GM21367 (cell line): ENCODE results near the gene RBBP5.

ENCODE experiments used
- ATAC-seq: cut with Tn5 transposase; IDR thresholded peaks from one replicate; pipeline ENCODE4 v1.9.1; 2021; ENCODE audit not compliant: unreplicated experiment

Gene RBBP5

DNA sequence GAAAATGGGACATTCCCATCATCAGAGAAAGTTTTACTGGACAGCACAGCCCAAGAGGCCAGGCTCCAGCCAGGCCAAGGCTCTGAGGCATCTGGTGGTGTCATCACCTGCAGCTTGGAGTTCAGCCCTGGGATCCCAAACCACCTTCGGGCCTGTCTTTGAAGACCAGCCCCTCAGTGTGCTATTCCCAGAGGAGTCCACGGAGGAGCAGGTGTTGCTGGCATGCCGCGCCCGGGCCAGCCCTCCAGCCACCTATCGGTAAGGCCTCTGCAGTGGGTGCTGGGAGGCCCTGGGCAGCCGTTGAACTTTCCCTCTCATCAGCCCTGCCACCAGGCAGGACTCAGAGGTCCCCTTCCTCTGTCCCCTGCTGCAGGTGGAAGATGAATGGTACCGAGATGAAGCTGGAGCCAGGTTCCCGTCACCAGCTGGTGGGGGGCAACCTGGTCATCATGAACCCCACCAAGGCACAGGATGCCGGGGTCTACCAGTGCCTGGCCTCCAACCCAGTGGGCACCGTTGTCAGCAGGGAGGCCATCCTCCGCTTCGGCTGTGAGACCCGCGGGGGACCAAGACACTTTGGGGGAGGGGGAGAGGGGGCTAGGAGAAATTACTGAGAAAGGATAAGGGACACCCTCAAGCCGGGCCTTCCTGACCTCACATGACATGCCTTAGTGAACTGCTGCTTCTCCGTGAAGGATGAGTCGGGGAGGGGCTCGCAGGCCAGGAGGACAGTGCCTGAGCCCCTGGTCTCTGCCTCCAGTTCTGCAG, 63.8 kb downstream of the RBBP5 start:
- ATAC-seq = no peak

DNA sequence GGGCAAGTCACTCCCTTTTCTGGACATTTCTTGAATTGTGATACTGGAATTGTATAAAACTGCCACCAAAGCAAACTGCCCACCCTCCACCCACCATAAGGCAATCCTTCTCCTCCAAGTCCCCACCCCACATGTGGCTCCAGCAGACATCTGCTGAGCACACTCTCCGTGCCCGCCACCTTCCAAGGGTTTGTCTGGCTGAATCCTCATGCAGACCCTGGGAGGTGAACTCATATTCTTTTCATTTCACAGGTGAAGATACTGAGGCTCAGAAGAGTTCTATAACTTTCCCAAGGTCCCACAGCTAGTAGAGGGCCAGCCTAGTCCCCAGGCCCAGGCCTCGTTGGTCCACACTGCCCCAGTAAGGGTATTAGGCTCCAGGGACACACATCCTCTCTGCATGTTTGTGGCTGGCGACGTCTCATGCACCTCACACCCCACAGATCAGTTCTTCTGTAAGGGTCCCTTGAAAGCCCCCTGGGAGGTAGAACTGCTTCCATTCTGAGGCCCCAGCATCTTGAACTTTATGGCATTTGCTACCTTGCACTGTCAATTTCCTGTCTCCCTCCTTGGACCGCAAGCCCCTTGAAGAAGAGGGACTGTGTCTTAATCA, 64.7 kb downstream of the RBBP5 start:
- no peak for ATAC-seq

DNA sequence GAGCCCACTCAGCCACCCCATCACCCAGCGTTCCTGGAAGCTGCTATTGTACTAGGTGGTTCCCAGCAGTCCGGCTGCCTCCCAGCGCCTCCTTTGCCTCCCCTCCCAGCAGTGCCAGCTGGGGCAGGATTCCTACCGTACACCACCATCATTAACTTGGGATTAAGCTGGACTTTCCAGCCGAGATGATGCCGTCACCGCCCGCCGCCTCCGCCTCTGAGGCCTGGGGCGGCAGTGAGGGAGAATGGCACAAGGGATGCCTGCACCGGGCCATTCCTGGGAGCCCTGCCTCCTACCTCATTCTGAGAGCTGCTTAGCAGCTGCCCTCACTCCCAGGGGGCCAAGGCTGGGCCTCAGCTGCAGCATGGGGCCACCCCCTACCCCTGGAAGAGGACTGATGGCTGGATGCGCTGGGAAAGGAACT, 65.6 kb downstream of the RBBP5 start:
- ATAC-seq = no peak

DNA sequence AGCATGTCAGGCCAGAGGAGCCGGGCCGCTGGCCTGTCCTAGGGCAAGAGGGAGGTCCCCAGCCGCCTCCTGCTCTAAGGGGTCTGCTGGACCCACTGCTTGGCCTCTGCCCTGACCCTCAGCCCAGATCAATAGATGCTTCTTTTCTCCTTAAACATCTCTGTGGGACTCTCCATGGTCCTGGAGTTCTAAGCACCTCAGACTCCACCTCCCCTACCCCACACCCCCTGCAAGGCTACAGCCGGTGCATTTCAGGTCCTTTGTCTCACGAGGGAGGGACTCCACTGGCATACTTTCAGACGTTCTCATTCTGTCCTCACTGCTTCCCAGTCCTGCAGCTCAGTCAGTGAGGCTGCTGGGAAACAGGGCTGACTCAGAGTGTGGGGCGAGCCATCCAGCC, 67.8 kb downstream of the RBBP5 start:
- ATAC-seq = no peak

DNA sequence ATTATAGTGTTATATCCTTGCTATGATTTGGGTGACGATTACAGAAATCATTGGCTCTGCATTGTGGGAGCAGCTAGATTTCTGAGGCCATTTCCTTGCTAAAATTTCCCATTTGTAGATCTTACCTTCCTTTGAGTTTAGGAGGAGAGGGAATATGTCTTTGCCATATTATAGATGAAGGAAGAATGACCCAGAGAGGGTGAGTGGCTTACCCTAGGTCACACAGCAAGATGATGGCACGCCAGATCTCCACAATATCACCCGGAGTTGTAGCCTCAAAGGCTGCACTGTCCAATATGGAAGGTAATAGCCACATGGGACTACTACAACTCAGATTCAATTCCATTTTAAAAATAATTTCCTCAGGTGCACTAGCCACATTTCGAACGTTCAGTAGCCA, 68.5 kb downstream of the RBBP5 start:
- ATAC-seq = no peak

DNA sequence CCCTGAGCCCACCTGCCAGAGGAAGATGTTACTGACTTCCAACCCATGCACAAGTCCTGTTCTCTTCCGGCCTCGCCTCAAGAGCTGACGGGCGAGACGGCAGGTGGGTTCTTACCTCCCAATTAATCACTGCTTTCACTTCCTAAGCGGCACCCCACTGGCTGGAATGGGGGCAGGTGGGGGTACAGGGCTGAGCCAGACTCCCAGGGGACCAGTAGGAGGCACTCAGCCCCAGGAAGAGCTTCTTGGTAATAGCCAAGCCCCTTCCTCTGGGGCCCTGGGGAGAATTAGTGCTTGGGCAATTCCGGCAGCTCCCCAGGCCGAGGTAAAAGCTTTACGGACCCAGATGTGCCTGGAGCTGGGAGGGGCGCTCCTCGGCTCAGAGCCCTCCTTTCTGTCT, 69.1 kb downstream of the RBBP5 start:
- ATAC-seq = no peak

DNA sequence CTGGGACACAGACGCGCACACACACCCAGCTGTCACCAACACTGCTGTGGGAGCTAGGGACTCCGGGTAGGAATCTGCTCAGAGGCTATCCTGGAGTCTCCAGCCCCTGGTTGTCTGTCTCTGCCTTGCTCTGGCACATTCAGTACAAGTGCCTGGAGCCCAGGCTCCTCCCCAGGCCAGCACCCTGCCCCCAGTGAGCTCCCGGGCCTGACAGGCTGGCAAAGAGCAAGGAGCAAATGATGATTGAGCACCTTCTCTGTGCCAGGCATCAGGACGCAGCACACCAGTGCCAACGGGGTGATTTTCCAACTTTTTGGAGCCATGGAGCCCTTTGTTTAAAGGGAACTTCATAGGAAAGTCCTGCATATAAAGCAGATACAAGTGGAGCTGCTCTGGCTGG, 72.3 kb downstream of the RBBP5 start:
- ATAC-seq = no peak

DNA sequence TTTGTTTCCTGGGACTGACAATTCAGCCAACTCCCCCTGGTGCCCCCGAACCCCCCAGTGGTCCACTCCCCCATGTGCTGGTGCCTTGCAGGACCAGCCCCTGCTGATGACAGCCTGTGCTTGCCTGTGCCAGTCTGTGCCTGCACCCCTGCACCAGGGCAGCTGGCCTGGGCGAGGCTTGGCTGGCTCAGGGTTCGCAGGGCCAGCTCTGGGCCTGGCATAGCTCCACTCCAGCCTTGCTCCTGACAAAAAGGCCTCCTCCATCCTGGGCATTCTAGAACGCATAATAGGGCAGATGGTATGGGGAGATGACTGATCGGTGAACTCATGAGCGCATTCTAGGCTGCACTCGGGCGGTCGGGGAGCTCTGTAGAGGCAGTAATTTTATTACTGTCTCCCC, 73.4 kb downstream of the RBBP5 start:
- ATAC-seq = no peak

DNA sequence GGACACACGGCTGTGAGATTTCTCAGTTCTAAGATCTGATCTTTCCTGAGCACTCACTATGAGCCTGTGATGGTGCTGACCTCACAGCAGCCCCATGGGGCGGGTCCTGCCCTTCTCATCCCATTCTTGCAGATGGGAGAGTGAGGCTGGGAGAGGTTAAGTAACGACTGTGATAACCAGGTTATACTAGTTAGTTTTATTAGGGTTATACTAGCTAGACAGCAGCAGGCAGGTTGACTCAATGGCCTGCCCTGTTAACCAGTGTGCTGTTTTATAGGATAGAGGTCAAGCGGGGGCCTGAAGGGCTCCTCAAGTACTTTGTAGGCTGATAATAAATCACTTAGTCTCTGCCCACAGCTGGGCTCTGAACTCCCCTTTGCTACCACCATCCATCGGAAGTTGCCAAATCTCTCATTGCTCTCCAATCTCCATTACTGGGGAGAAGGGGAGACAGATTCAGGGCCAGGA, 74.0 kb downstream of the RBBP5 start:
- ATAC-seq = no peak

DNA sequence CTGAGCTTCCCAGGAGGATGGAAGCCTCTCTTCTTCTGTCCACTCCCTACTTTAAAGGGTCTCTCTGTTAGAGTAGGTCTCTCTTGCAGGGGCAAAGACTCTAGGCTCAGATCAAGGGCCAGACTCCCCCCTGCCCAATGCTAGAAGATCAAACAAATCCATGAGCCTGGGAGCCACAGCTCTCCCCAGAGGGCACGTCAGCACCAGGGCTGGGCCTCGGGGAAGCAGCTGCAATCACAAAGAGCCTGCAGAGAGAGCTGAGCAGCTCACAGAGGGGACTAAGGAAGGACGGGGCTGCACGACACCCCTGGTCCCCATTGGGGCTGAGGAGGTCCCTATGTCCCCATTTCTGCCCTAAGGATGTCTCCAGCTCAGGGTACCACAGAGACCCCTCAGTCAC, 74.9 kb downstream of the RBBP5 start:
- no peak for ATAC-seq

DNA sequence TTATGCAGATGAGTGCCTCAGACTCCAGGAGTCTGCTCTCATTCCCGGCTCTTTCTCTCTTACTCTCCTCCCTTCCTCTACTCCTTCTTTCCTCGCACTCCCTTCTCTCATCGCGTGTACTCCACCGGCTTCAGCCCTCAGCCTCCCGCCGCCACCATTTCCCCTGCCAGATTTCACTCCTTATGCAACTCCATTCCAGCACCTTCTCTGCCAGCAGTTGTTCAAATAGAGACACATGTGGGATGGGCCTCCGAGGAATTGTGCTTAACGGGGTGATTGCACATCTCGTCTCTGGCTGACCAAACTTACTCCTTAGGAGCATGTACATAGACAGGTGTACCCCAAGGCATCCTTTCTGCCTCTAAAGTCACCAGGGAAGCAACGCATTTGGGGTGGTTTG, 76.6 kb downstream of the RBBP5 start:
- ATAC-seq = no peak

DNA sequence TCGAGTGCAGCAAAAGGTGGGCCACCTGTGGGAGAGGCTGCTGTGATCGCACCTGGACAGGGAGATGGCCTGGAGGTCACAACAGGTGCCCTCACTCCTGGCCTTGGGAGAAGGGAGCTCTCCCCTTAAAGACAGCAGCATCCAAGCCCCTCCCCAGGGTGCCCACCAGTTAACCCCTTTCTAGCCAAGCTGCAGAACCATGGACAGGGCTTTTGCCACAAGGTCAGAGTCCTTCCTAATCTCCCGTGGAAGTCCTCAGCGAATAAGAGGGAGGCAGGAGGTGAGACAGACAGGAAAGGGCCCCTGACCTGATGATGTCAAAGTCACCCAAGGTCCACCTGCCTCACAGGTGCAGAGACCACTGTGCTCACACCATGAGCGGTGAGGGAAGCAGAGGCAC, 77.0 kb downstream of the RBBP5 start:
- no peak for ATAC-seq

DNA sequence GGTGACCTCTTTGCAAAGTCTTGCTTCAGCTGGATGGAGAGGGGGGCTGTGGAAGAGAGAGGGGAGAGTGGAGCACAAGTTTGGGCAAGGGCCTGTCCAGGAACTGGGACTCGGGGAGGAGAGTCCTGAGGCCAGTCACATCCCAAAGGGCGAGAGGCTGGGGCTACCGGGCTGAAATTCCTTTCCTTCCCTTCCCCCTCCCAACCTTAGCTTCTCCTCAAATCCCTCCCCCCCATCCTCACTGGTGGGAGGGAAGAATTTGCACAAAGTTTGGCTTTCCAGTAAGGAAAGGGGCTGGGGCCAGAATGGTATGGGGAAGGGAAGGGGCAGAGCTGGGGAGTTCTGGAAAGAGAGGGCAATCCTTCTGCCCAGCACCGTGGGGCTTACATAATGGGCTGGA, 77.9 kb downstream of the RBBP5 start:
- ATAC-seq = no peak

DNA sequence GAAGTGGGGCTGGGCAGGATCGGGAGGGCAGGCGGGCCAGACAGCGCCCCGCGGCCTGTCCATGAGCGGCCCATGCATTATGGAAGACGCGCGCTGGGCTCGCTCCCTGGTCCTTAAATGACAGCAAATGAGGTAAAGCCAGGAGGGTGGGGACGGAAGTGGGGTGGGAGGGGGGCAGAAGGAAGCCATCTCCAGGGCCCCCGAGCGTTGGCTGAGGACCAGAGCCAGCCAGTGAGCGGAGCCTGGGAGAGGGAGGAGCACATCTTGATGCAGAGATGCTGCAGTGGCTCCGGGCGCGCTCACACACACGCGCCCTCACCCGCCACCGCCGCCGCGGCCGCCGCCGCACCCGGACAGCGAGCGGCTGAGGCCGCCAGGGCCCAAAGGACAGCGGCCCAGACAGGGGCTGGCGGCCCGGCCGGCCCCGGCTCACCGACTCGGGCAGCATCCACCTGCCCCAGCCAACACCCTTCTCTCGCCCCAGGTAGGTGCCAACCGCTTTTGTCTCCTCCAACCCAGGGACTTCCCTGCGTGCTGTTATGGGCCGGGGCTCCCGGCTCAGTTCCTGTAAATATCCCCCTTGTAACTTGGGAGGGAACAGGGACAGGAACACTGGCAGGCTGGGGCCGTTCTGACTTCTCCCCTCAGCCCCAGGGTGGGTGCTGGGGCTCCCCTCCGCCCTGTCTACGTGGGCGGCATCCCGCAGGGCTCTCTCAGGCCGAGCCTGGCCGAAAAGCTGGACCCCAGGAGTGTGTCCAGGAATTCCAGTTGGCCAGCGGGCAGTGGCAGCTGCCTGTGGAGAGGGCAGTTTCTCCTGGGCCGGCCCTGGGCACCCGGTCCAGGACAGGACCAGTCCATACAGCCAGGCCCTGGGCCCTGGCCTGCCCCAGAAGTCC, 78.6 kb downstream of the RBBP5 start, which contains the start of gene CNTN2:
Gene CNTN2 (plus strand): TSS at position 302 of the 896 bp plus-strand sequence. CDS start 9,974 bp downstream, outside the sequence.
- ATAC-seq = no peak

DNA sequence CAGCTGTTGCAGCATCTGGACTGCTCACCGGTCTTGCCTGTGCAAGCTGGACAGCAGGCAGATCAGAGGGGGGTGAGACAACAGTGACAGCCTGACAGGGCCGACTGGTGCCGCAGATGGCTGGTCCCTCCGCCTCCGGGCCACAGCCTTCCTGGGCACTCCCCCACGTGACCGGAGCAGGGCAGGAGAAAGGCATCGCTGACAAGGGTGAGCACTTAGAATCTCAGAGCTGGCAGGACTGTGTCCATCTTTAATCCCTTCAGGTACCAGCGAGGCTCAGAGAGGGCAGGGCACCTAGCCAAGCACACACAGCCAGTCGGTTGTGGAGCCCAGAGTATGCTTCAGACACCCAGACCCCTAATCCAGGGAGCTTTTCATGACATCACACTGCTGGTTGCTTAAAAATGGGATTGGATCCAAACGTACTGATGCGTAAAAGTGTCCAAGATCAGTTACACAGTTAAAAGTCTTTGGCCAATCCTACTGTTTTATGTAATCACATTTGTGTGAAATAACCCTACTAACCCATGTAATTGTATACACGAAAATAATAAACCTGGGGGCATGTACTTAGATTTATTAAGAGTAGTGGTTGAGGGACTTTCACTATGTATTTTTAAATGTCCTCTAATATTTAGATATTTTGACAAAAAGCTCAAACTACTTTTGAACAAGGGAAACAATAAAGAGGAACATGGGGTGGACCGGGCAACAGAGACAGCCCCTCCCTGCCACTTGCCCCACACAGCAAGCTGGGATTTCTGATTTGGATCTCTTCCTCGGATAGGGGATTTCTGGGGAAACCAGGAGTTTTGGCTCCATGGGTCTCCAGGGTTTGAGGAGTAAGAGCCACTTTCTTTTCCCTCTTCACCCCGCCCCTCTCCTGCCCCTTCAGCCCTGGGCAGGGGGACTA, 79.5 kb downstream of the RBBP5 start:
- no peak for ATAC-seq

DNA sequence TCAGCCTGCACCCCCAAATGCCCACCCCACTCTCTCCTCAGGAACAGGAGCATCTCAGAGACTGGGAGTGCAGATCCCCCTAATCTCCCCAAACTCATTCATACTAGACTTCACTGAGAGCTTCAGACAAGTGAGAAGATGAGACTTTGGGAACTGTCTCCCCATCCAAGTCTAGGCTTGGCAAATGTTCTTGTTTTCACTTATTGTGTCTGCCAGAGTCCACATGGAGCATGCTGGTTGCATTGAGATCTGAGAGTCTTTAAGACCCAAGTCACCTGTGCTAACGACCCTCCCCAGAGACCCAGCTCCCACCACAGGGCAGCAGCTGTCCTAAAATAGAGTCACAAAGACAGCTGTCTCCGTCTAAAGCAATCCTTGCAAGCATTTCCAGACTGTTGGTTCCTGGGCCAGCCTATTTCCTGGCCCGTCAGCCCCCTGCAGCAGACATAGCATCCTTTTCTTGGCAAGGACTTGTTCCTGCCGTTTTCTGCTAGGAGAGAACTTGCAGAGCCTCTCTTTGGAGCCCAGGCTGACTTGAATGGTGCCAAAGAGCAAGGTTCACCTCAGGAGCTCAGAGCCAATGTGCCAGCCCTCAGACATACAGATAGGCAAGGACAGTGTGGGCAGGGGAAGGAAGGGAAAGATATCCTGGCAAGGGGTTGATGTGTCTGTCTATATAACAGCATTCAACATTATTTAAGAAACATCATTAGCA, 80.6 kb downstream of the RBBP5 start:
- ATAC-seq = no peak

DNA sequence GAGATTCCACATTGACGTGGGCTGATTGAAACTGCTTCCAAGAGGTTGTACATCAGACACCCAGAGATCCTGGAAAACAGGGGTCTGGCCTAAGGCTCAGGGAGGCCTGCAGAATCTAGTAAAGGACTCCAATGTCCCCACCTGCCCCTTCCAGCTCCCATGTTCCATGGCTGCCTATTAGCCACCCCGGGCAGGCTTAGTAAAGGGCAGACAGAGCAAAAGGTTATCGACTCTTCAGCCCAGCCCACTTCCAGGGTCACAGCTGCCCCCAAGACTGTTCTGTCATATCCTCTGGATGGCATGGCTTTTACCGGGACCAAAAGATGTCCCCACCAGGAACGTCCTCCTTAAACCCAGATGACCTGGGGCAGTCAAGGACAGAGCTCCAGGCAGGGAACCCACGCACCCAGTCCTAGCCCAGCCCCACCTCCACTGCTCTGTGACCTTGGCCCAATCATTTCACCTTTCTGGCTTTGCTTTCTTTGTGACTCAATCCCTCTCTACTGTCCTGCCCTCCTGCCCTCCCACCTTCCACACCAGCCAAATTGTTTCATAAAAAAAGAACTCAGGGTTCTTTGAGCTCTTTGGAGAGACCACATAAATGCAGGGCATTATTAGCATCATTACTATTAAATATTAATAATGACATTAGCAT, 83.5 kb downstream of the RBBP5 start:
- ATAC-seq = no peak

DNA sequence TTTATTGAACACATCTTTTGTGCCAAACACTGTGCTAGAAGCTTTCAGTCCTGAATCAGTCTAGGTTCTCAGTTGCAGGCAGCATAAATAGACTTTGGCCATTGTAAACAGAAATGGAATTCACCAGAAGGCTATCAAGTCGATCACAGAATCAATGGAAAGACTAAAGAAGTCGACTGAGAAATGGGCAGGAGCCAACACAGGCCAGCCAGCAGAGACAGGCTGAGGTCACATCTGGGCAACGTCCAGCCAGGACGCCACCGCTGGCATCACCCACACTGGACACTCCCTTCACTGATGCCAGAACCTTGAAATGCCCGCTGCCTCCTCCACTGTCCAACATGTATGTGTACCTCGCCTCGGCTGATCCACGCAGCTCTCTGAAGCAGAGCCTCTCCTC, 84.2 kb downstream of the RBBP5 start:
- no peak for ATAC-seq
